OCI-LY1 (cell line): ENCODE data around the gene SERPINA3.
"Not testable (repeated sequence)": the region's sequence is repeated elsewhere in the genome, so short reads cannot be mapped to it uniquely, and the experiment has no call there.

Experiments used
- H2AFZ ChIP-seq: fragments of 200-600 bp; sonication (generic), shearing (Covaris generic); 2 replicates; pipeline ENCODE4 v1.6.0; 2014; ENCODE audit warnings: antibody characterized with exemption, mild to moderate bottlenecking, low read length
- H3F3A ChIP-seq: fragments of 200-600 bp; sonication (generic), shearing (Covaris generic); 2 replicates; pipeline ENCODE4 v1.6.0; 2014; ENCODE audit warnings: mild to moderate bottlenecking, antibody characterized with exemption, low read length, moderate library complexity; ENCODE audit not compliant: insufficient read depth
- H3K27ac ChIP-seq: fragments of 200-600 bp; sonication (generic); 2 replicates; pipeline ENCODE4 v1.5.1; 2014; ENCODE audit warnings: low read length, mixed run types, mild to moderate bottlenecking, low read depth; ENCODE audit not compliant: poor library complexity, severe bottlenecking
- H3K27me3 ChIP-seq: fragments of 200-600 bp; sonication (generic); 2 replicates; pipeline ENCODE4 v1.6.0; 2014; ENCODE audit warnings: antibody characterized with exemption, mild to moderate bottlenecking, low read length, moderate library complexity; ENCODE audit not compliant: insufficient read depth
- H3K36me3 ChIP-seq: fragments of 200-600 bp; sonication (generic); 2 replicates; pipeline ENCODE4 v1.6.1; 2014; ENCODE audit warnings: mild to moderate bottlenecking, antibody characterized with exemption, low read length, moderate library complexity, mixed read lengths; ENCODE audit not compliant: insufficient read depth
- H3K4me1 ChIP-seq: fragments of 200-600 bp; sonication (generic); 2 replicates; pipeline ENCODE4 v1.5.1; 2014; ENCODE audit warnings: mild to moderate bottlenecking, low read length, moderate library complexity; ENCODE audit not compliant: insufficient read depth, severe bottlenecking
- H3K4me2 ChIP-seq: fragments of 200-600 bp; sonication (generic), shearing (Covaris generic); 2 replicates; pipeline ENCODE4 v1.6.1; 2014; ENCODE audit warnings: low read length
- H3K4me3 ChIP-seq: fragments of 200-600 bp; sonication (generic); 2 replicates; pipeline ENCODE4 v1.5.1; 2014; ENCODE audit warnings: low read length, low read depth, mild to moderate bottlenecking, mixed read lengths; ENCODE audit not compliant: poor library complexity, severe bottlenecking
- H3K79me2 ChIP-seq: fragments of 200-600 bp; shearing (Covaris generic); 2 replicates; pipeline ENCODE4 v1.6.1; 2016; ENCODE audit warnings: mixed run types, low read length, mixed read lengths; ENCODE audit not compliant: insufficient read depth
- H3K9ac ChIP-seq: fragments of 200-600 bp; sonication (generic), shearing (Covaris generic); 2 replicates; pipeline ENCODE4 v1.6.1; 2014; ENCODE audit warnings: mild to moderate bottlenecking, low read length, mixed read lengths
- H3K9me2 ChIP-seq: fragments of 200-600 bp; sonication (generic), shearing (Covaris generic); 2 replicates; pipeline ENCODE4 v1.6.1; 2014; ENCODE audit warnings: low read depth, mild to moderate bottlenecking, low read length, mixed read lengths
- H3K9me3 ChIP-seq: fragments of 200-600 bp; shearing (Covaris generic); 2 replicates; pipeline ENCODE4 v1.6.1; 2014; ENCODE audit warnings: low read length, mixed read lengths
- H4K20me1 ChIP-seq: fragments of 200-600 bp; sonication (generic), shearing (Covaris generic); 2 replicates; pipeline ENCODE4 v1.6.0; 2016; ENCODE audit warnings: mild to moderate bottlenecking, low read length; ENCODE audit not compliant: insufficient read depth
- CTCF ChIP-seq: fragments of 200-600 bp; sonication (generic), shearing (Covaris generic); IDR thresholded peaks from 2 replicates; pipeline ENCODE4 v1.5.1; 2017; ENCODE audit warnings: mild to moderate bottlenecking, antibody characterized with exemption, low read length, moderate library complexity, mixed read lengths
- EZH2 ChIP-seq: fragments of 200-600 bp; sonication (generic), shearing (Covaris generic); IDR thresholded peaks from 2 replicates; pipeline ENCODE4 v1.8.0; 2017; ENCODE audit warnings: borderline replicate concordance, mixed run types, mild to moderate bottlenecking, antibody characterized with exemption, low read length, moderate library complexity, mixed read lengths

Gene SERPINA3

GRCh38 chr14:94602722-94603121 is 9.5 kb upstream of the SERPINA3 start:
- H3K9ac ChIP-seq, result no peak overlapping the region

GRCh38 chr14:94605361-94605760 is 6.8 kb upstream of the SERPINA3 start:
- TF ChIP-seq EZH2 (no peak), CTCF (no peak)
- Histone ChIP-seq H3K79me2 (no peaks in the 10 kb centered on the region), H3K4me3 (no peak overlapping the region), H3K4me1 (no peaks in the 10 kb centered on the region), H3K27ac (no peak overlapping the region), H3K27me3 (0 out of 2 replicates have a peak, but pooled peaks cover 4% of the 10 kb centered on the region), H3K4me2 (no peak overlapping the region), H4K20me1 (no peaks in the 10 kb centered on the region), H3K36me3 (no peaks in the 10 kb centered on the region), H3K9me2 (no peaks in the 10 kb centered on the region), H3K9me3 (no peaks in the 10 kb centered on the region), H3K9ac (no peak overlapping the region), H3F3A (no peaks in the 10 kb centered on the region), H2AFZ (no peak overlapping the region)

More at GRCh38 chr14:94602722-94603121, 9.5 kb upstream of the SERPINA3 start:
- no peak overlapping the region for H3K4me2 ChIP-seq
- no peak overlapping the region for H3K27ac ChIP-seq
- no peaks in the 10 kb centered on the region for H3K36me3 ChIP-seq
- H4K20me1 ChIP-seq, result no peaks in the 10 kb centered on the region
- H2AFZ ChIP-seq, result no peak overlapping the region
- H3K9me3 ChIP-seq, result no peaks in the 10 kb centered on the region
- 0 out of 2 replicates have a peak, but pooled peaks cover 4% of the 10 kb centered on the region for H3K27me3 ChIP-seq
- H3K9me2 ChIP-seq, result no peaks in the 10 kb centered on the region
- TF ChIP-seq CTCF (no peak), EZH2 (no peak)
- no peaks in the 10 kb centered on the region for H3F3A ChIP-seq
- H3K4me1 ChIP-seq, result no peaks in the 10 kb centered on the region
- no peaks in the 10 kb centered on the region for H3K79me2 ChIP-seq
- no peak overlapping the region for H3K4me3 ChIP-seq

- not testable (repeated sequence) for H3K4me3 ChIP-seq, H2AFZ ChIP-seq, H3K4me2 ChIP-seq, H3K79me2 ChIP-seq, H3K9ac ChIP-seq, H3K27ac ChIP-seq, H3K9me3 ChIP-seq, H3F3A ChIP-seq, H4K20me1 ChIP-seq, H3K36me3 ChIP-seq, H3K27me3 ChIP-seq, H3K9me2 ChIP-seq, H3K4me1 ChIP-seq
Observed at GRCh38 chr14:94608966-94609365, 3.2 kb upstream of the SERPINA3 start.

GRCh38 chr14:94611179-94611578 is 1.0 kb upstream of the SERPINA3 start:
- no peak overlapping the region for H3K9ac ChIP-seq
- H3K9me2 ChIP-seq, result no peaks in the 10 kb centered on the region
- H3K27ac ChIP-seq, result no peak overlapping the region
- no peak overlapping the region for H3K4me3 ChIP-seq
- no peaks in the 10 kb centered on the region for H3K36me3 ChIP-seq
- H3F3A ChIP-seq, result no peaks in the 10 kb centered on the region
- H3K27me3 ChIP-seq, result 0 out of 2 replicates have a peak, but pooled peaks cover 4% of the 10 kb centered on the region
- H3K4me1 ChIP-seq, result no peaks in the 10 kb centered on the region
- no peak for TF ChIP-seq EZH2
- no peak for TF ChIP-seq CTCF
- H3K9me3 ChIP-seq, result no peaks in the 10 kb centered on the region
- H3K4me2 ChIP-seq, result no peak overlapping the region
- no peak overlapping the region for H2AFZ ChIP-seq
- H3K79me2 ChIP-seq, result no peaks in the 10 kb centered on the region
- H4K20me1 ChIP-seq, result no peaks in the 10 kb centered on the region
